Measurements from ENCODE around the gene WNT9B.

GRCh38 chr17:46879101-46879500 lies 27.7 kb downstream of the WNT9B start:
- TF ChIP-seq EZH2 (IDR thresholded peaks at IDR 0.05; ENCODE audit: low read depth, unreplicated experiment) (no peak), REST (IDR thresholded peaks at IDR 0.05; ENCODE audit: unreplicated experiment) (no peak)
- TF ChIP-seq, protein P1, sequence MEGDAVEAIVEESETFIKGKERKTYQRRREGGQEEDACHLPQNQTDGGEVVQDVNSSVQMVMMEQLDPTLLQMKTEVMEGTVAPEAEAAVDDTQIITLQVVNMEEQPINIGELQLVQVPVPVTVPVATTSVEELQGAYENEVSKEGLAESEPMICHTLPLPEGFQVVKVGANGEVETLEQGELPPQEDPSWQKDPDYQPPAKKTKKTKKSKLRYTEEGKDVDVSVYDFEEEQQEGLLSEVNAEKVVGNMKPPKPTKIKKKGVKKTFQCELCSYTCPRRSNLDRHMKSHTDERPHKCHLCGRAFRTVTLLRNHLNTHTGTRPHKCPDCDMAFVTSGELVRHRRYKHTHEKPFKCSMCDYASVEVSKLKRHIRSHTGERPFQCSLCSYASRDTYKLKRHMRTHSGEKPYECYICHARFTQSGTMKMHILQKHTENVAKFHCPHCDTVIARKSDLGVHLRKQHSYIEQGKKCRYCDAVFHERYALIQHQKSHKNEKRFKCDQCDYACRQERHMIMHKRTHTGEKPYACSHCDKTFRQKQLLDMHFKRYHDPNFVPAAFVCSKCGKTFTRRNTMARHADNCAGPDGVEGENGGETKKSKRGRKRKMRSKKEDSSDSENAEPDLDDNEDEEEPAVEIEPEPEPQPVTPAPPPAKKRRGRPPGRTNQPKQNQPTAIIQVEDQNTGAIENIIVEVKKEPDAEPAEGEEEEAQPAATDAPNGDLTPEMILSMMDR (conservative IDR thresholded peaks at IDR 0.05; ENCODE audit: low read depth in 2 of 2), result no peak

Data from GM23338 (cell line).